ENCODE measurements around the gene SLC39A10.

DNA sequence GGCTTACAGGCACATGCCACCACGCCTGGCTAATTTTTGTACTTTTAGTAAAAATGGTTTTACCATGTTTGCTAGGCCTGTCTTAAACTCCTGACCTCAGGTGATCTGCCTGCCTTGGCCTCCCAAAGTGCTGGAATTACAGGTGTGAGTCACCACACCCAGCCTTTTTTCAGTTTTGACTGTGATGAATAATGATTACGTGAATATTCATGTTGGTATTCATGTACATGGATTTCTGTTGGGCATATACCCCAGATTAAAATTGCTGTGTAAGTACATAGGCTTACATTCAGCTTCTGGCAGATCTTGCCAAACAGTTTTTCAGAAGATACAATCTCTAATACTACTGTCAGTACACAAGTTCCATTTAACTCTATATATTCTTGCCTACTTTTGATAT is 20.9 kb downstream of the SLC39A10 start:
- TF ChIP-seq EZH2 (IDR thresholded peaks at IDR 0.05; ENCODE audit: insufficient read depth, poor library complexity, severe bottlenecking), result no peak
- no peak for TF ChIP-seq EZH2phosphoT487 (IDR thresholded peaks at IDR 0.05; ENCODE audit: insufficient read depth, low read depth)

Measured in GM23248 (cell line).